Fibroblast of skin of left biceps (primary cell): ENCODE data around the gene PGM2L1.
"Not testable (repeated sequence)": the region's sequence is repeated elsewhere in the genome, so short reads cannot be mapped to it uniquely, and the experiment has no call there.

Source experiments
- DNase-seq, 2 experiments: peaks; one replicate each; pipeline ENCODE4 v3.0.0-alpha.2; 2013; ENCODE audit warnings: low read depth in 2 of 2

PGM2L1 gene

GRCh38 chr11:74398244-74399159 is at the start of gene PGM2L1:
TSS of gene PGM2L1 (minus strand) at chr11:74398433. CDS start at chr11:74398161, 272 bp downstream.
- peak; percentile 77 to 79 for DNase-seq

GRCh38 chr11:74447720-74448119 is 49.5 kb upstream of the PGM2L1 start:
- DNase-seq = no peak

- no peak for DNase-seq
Measured at GRCh38 chr11:74446532-74446938, 48.3 kb upstream of the PGM2L1 start.

GRCh38 chr11:74444173-74444826 is 46.1 kb upstream of the PGM2L1 start:
- no peak for DNase-seq

GRCh38 chr11:74443071-74443864 is 45.0 kb upstream of the PGM2L1 start:
- DNase-seq = no peak

GRCh38 chr11:74442636-74443035 is 44.4 kb upstream of the PGM2L1 start:
- DNase-seq = no peak

GRCh38 chr11:74438681-74439080 is 40.4 kb upstream of the PGM2L1 start:
- DNase-seq = no peak

- no peak for DNase-seq
Measured at GRCh38 chr11:74437441-74438042, 39.3 kb upstream of the PGM2L1 start.

GRCh38 chr11:74434528-74434927 is 36.3 kb upstream of the PGM2L1 start:
- DNase-seq = no peak

GRCh38 chr11:74429205-74429604 is 31.0 kb upstream of the PGM2L1 start:
- no peak for DNase-seq

GRCh38 chr11:74427384-74427886 is 29.2 kb upstream of the PGM2L1 start:
- DNase-seq = no peak

- no peak for DNase-seq
Measured at GRCh38 chr11:74425100-74425499, 26.9 kb upstream of the PGM2L1 start.

GRCh38 chr11:74418509-74418895 is 20.3 kb upstream of the PGM2L1 start:
- DNase-seq = peak; percentile 32 to 36

GRCh38 chr11:74417860-74418508 is 19.8 kb upstream of the PGM2L1 start:
- no peak for DNase-seq

- DNase-seq = peak; percentile 13 to 32
Measured at GRCh38 chr11:74417379-74417804, 19.2 kb upstream of the PGM2L1 start.

- not testable (repeated sequence) for DNase-seq
Measured at GRCh38 chr11:74416974-74417373, 18.7 kb upstream of the PGM2L1 start.

- DNase-seq = no peak
Measured at GRCh38 chr11:74412733-74413359, 14.6 kb upstream of the PGM2L1 start.

GRCh38 chr11:74412321-74412720 is 14.1 kb upstream of the PGM2L1 start:
- DNase-seq = no peak

GRCh38 chr11:74409633-74410032 is 11.4 kb upstream of the PGM2L1 start:
- DNase-seq = no peak

- no peak for DNase-seq
Measured at GRCh38 chr11:74403607-74404321, 5.5 kb upstream of the PGM2L1 start.
